ENCODE data around the gene UBXN10. TPM values are rescaled to one million over a fixed set of nuclear protein-coding genes. Genes with fewer than 3 reads are reported as not detected.

The UBXN10 gene
- total RNA-seq, 1 donor from 2014 or later: 0.37 TPM

DNA sequence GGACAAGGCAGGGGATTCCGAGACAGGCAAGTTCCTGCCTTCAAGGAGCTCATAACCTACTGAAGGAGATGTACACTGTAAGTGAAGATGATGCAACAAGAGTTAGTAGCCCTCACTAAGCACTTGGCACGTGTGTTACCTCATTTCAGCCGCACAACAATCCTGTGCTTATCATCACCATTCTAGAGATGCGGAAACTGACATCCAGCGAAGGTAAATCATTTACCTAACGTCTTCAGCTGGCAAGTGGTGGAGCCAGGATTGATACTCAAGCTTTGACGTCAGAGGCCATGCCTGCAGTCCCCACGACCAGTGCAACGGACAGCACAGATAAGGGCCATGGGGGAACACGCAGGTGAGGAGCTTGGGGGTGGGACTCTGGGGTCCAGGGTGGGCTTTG is 2.9 kb upstream of the UBXN10 start:
- Mint-ChIP-seq H3K27me3 (ENCODE audit: insufficient read depth, low read depth) (peaks cover 14% of the 10 kb centered on the region), H3K4me3 (no peak overlapping the region), H3K9me3 (no peaks in the 10 kb centered on the region), H3K36me3 (no peaks in the 10 kb centered on the region), H3K4me1 (peaks cover 25% of the 10 kb centered on the region), H3K27ac (no peak overlapping the region)
- no peaks in the 10 kb centered on the region for H3K79me2 ChIP-seq (ENCODE audit: low read depth)
- no peaks in the 10 kb centered on the region for H4K20me1 ChIP-seq (ENCODE audit: low read depth)
- H3K4me1 ChIP-seq: no peaks in the 10 kb centered on the region
- H3K9me3 ChIP-seq (ENCODE audit: low read depth): no peaks in the 10 kb centered on the region
- H3K36me3 ChIP-seq: no peaks in the 10 kb centered on the region
- H3K4me3 ChIP-seq: no peak overlapping the region
- DNase-seq (ENCODE audit: low spot score): no peak
- no peak overlapping the region for H3K4me2 ChIP-seq
- TF ChIP-seq EZH2phosphoT487 (IDR thresholded peaks at IDR 0.05) (no peak), CTCF (IDR thresholded peaks at IDR 0.05) (no peak), EZH2 (IDR thresholded peaks at IDR 0.05) (no peak)
- no peak overlapping the region for H3K9ac ChIP-seq
- peaks cover 4% of the 10 kb centered on the region for H3F3A ChIP-seq (ENCODE audit: low read depth)
- H3K27me3 ChIP-seq: peaks cover 55% of the 10 kb centered on the region
- no peak overlapping the region for H3K27ac ChIP-seq
- H2AFZ ChIP-seq (replicated peaks): no peak overlapping the region

GRCh38 chr1:20183616-20184271 is 2.2 kb upstream of the UBXN10 start:
- H3K27ac ChIP-seq: no peak overlapping the region
- Mint-ChIP-seq H3K4me3 (no peak overlapping the region), H3K36me3 (no peaks in the 10 kb centered on the region), H3K27me3 (ENCODE audit: insufficient read depth, low read depth) (peaks cover 15% of the 10 kb centered on the region), H3K9me3 (no peaks in the 10 kb centered on the region), H3K27ac (peak overlapping the region; percentile 12), H3K4me1 (peaks cover 28% of the 10 kb centered on the region)
- no peak overlapping the region for H2AFZ ChIP-seq (replicated peaks)
- H4K20me1 ChIP-seq (ENCODE audit: low read depth): no peaks in the 10 kb centered on the region
- no peak overlapping the region for H3K4me3 ChIP-seq
- H3K9ac ChIP-seq: no peak overlapping the region
- H3K9me3 ChIP-seq (ENCODE audit: low read depth): no peaks in the 10 kb centered on the region
- no peak overlapping the region for H3K4me2 ChIP-seq
- TF ChIP-seq CTCF (IDR thresholded peaks at IDR 0.05) (no peak), EZH2 (IDR thresholded peaks at IDR 0.05) (no peak), EZH2phosphoT487 (IDR thresholded peaks at IDR 0.05) (no peak)
- H3K27me3 ChIP-seq: peaks cover 57% of the 10 kb centered on the region
- peaks cover 4% of the 10 kb centered on the region for H3F3A ChIP-seq (ENCODE audit: low read depth)
- no peaks in the 10 kb centered on the region for H3K4me1 ChIP-seq
- DNase-seq (ENCODE audit: low spot score): no peak
- H3K36me3 ChIP-seq: no peaks in the 10 kb centered on the region
- no peaks in the 10 kb centered on the region for H3K79me2 ChIP-seq (ENCODE audit: low read depth)

DNA sequence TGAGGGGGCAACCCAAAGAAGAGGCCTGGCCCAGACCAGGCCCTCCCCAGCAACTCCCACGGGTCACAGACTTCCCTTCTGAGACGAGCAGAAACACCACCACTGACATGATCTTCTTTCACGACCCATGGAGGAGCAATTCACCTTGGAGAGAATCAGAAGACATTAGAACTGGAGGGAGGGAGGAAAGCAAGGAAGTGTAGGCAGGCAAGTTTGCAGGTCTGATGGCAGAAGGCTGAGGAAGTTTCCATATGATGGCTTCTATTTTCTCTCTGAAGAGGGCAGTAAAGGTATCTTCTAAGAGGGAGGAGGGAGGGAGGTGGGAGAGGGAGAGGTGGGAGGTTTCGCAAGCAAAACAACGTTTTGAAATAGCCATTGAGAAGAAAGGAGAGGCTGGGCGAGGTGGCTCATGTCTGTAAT is 1.4 kb upstream of the UBXN10 start:
- H3K27ac Mint-ChIP-seq: no peak overlapping the region
- Histone ChIP-seq H3K4me1 (no peaks in the 10 kb centered on the region), H3K27me3 (peaks cover 62% of the 10 kb centered on the region), H4K20me1 (ENCODE audit: low read depth) (no peaks in the 10 kb centered on the region), H3K27ac (no peak overlapping the region), H3K9ac (no peak overlapping the region), H3K79me2 (ENCODE audit: low read depth) (no peaks in the 10 kb centered on the region), H3K36me3 (no peaks in the 10 kb centered on the region), H3K4me3 (no peak overlapping the region), H3K4me2 (no peak overlapping the region), H3F3A (ENCODE audit: low read depth) (peaks cover 4% of the 10 kb centered on the region), H2AFZ (replicated peaks) (no peak overlapping the region), H3K9me3 (ENCODE audit: low read depth) (no peaks in the 10 kb centered on the region)
- H3K27me3 Mint-ChIP-seq (ENCODE audit: insufficient read depth, low read depth): peaks cover 12% of the 10 kb centered on the region
- H3K4me3 Mint-ChIP-seq: peak overlapping the region; percentile 4
- no peak for DNase-seq (ENCODE audit: low spot score)
- H3K9me3 Mint-ChIP-seq: no peaks in the 10 kb centered on the region
- TF ChIP-seq EZH2phosphoT487 (IDR thresholded peaks at IDR 0.05) (no peak), EZH2 (IDR thresholded peaks at IDR 0.05) (no peak), CTCF (IDR thresholded peaks at IDR 0.05) (no peak)
- H3K36me3 Mint-ChIP-seq: no peaks in the 10 kb centered on the region
- H3K4me1 Mint-ChIP-seq: peaks cover 28% of the 10 kb centered on the region

Measured in neural progenitor cell (in vitro differentiated cells).